ENCODE measurements around the gene PLOD3.

DNA sequence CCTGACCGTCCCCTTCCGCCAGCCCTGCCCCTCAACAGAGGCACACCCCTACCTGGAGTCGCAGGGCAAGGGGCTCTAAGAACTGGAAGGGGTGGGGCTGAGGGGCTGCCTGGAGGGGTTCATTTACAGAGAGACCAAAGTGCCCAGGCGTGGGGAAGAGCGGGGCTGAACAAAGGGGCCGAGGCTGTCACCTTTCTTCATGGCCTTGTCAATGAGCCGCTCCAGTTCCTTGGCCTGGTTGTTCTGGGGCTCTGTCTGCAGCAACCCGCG, 22.5 kb upstream of the PLOD3 start:
- TF ChIP-seq, protein P1, sequence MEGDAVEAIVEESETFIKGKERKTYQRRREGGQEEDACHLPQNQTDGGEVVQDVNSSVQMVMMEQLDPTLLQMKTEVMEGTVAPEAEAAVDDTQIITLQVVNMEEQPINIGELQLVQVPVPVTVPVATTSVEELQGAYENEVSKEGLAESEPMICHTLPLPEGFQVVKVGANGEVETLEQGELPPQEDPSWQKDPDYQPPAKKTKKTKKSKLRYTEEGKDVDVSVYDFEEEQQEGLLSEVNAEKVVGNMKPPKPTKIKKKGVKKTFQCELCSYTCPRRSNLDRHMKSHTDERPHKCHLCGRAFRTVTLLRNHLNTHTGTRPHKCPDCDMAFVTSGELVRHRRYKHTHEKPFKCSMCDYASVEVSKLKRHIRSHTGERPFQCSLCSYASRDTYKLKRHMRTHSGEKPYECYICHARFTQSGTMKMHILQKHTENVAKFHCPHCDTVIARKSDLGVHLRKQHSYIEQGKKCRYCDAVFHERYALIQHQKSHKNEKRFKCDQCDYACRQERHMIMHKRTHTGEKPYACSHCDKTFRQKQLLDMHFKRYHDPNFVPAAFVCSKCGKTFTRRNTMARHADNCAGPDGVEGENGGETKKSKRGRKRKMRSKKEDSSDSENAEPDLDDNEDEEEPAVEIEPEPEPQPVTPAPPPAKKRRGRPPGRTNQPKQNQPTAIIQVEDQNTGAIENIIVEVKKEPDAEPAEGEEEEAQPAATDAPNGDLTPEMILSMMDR (IDR thresholded peaks at IDR 0.05 in 8 of 11, conservative IDR thresholded peaks at IDR 0.05 in 3 of 11) = no peak
- no peak for TF ChIP-seq POLR2A (IDR thresholded peaks at IDR 0.05)
- TF ChIP-seq POLR2AphosphoS5 (IDR thresholded peaks at IDR 0.05) = no peak
